ENCODE measurements around the gene SENP1.

The SENP1 gene

DNA sequence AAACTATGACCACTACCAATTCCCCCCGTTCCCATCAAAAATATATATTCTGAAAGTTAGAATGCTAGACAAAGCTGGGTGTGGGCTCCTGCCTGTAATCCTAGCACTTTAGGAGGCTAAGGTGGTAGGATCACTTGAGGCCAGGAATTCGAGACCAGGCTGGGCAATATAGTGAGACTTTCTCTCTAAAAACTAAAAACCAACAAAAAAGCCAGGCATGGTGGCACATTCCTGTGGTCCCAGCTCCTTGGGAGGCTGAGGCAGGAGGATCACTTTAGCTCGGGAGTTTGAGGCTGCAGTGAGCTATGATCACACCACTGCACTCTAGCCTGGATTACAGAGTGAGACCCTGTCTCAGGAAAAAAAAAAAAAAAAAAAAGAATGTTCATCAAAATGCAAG lies 52.8 kb downstream of the SENP1 start:
- TF ChIP-seq, protein P1, sequence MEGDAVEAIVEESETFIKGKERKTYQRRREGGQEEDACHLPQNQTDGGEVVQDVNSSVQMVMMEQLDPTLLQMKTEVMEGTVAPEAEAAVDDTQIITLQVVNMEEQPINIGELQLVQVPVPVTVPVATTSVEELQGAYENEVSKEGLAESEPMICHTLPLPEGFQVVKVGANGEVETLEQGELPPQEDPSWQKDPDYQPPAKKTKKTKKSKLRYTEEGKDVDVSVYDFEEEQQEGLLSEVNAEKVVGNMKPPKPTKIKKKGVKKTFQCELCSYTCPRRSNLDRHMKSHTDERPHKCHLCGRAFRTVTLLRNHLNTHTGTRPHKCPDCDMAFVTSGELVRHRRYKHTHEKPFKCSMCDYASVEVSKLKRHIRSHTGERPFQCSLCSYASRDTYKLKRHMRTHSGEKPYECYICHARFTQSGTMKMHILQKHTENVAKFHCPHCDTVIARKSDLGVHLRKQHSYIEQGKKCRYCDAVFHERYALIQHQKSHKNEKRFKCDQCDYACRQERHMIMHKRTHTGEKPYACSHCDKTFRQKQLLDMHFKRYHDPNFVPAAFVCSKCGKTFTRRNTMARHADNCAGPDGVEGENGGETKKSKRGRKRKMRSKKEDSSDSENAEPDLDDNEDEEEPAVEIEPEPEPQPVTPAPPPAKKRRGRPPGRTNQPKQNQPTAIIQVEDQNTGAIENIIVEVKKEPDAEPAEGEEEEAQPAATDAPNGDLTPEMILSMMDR (conservative IDR thresholded peaks at IDR 0.05) = no peak
- no peak for TF ChIP-seq ZFX (IDR thresholded peaks at IDR 0.05)
- no peak overlapping the region for H3K27ac ChIP-seq

DNA sequence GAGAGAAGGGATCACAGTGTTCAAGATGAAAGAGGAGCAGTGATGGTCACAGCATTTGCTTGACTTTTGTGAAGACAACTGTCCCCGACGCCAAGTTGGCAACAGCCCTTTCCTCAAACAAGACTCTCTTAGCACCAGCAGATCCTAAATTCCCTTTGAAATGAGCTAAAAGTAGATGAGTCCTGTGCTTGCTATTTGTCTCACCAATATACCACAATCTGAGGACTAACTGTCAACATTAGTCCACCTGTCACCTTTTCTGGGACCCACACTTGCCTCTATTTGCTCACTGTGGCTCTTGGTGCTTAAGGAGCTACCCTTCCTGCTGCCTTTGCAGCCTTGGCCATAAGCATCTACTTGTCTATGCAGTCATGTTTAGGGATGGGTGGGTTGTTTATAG lies 54.2 kb downstream of the SENP1 start:
- no peak overlapping the region for H3K27ac ChIP-seq

DNA sequence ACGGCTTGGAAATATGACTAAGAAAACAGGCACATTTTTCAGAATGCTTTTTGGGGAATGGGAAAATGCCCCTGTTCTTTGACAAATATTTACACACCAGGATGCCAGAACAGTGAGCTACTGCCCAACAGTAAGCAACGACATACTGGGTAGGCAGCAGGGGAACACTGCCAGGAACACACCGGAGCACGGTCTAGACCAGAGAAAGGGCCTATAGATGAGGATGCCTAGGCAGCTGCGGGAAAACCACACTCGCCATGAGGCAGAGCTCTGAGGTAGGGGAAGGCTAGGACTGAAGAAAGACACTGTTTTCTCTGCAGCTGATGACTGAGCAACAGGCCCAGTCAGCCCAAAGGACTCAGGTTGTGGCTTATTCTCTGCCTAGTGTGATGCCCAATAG lies 55.7 kb downstream of the SENP1 start:
- TF ChIP-seq, protein P1 (conservative IDR thresholded peaks at IDR 0.05) = no peak
- TF ChIP-seq ZFX (IDR thresholded peaks at IDR 0.05) = no peak
- H3K27ac ChIP-seq = no peak overlapping the region

More for the DNA sequence above, 54.2 kb downstream of the SENP1 start:
- TF ChIP-seq ZFX (IDR thresholded peaks at IDR 0.05) = no peak
- TF ChIP-seq, protein P1 (conservative IDR thresholded peaks at IDR 0.05) = no peak

GRCh38 chr12:48045965-48046518 lies 59.8 kb downstream of the SENP1 start:
- no peak overlapping the region for H3K27ac ChIP-seq
- TF ChIP-seq, protein P1 (conservative IDR thresholded peaks at IDR 0.05) = no peak
- no peak for TF ChIP-seq ZFX (IDR thresholded peaks at IDR 0.05)

DNA sequence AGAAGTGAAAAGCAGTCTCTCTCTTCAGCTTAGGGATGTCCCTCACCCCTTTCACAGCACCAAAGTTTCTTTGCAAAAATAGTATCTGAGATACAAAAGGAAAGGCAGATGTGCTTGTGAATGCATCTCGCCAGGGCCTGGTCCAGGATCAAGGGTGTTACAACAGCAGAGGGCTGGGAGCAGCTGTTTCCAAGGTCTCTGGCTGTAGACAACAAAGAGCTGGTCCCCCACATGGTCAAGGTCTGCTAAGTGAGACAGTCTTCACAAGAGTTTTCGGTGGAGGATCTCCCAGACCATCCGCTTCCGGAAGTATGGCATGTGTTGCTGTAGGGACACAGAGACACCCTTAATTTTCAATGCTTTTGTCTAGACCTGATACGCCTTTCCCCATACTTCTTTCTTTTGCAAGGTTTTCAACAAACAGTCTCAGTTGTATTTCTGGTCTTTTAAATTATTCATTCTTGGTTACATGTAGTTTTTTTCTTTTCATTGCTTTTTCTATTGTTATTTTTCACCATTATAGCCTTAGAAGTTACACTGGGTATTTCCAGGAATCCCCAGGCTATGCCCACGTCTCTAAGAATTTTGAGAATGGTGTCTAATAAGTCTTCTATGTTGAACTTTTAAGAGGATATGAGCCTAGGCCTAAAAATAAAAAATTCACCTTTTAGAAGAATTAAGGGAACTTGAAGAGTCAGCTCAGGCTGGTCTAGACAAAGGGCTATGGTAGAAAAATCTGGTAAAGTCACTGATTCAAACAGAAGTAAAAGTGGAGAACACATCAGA lies 60.6 kb downstream of the SENP1 start:
- H3K27ac ChIP-seq = no peak overlapping the region
- no peak for TF ChIP-seq ZFX (IDR thresholded peaks at IDR 0.05)
- TF ChIP-seq, protein P1 (conservative IDR thresholded peaks at IDR 0.05) = no peak

- no peak for TF ChIP-seq ZFX (IDR thresholded peaks at IDR 0.05)
- TF ChIP-seq, protein P1 (conservative IDR thresholded peaks at IDR 0.05) = no peak
- H3K27ac ChIP-seq = no peak overlapping the region
Observed at GRCh38 chr12:48044396-48044795, 61.5 kb downstream of the SENP1 start.

DNA sequence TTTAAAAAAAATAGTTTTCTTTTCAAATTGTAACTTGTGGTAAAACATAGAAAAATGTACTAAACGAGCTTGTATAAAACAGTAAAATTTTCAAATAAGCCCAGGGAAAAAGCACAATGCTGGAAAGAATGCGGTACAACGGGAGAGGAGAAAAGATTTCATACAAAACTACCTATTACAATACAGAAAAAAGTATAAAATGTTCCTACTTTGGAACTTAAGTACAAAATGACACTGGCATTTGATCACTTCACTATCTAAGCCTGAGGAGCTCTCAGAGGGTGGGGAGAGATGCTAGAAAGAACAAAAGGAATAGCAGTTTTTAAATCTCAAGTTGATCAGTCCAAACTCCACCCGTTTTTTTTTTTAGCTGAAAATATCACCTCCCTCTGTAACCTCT lies 62.1 kb downstream of the SENP1 start:
- TF ChIP-seq ZFX (IDR thresholded peaks at IDR 0.05) = no peak
- TF ChIP-seq, protein P1 (conservative IDR thresholded peaks at IDR 0.05) = no peak
- H3K27ac ChIP-seq = no peak overlapping the region
